RWPE1 (cell line): ENCODE measurements around the gene TTC14.
"Not testable (repeated sequence)": the region's sequence is repeated elsewhere in the genome, so short reads cannot be mapped to it uniquely, and the experiment has no call there.

ENCODE experiments used
- CTCF ChIA-PET: fragments of 350-600 bp; sonication (Branson Sonifier 250); formaldehyde crosslinking; extraction: SDS; loops from one replicate; lab custom pipeline; 2021; lab: Yijun Ruan, JAX
- POLR2A ChIA-PET: fragments of 400-600 bp; formaldehyde crosslinking; extraction: SDS; loops from one replicate; lab custom pipeline; 2020; ENCODE audit warnings: antibody characterized with exemption; ENCODE audit not compliant: low non-redundant PET; lab: Yijun Ruan, JAX
- DNase-seq: peaks from one replicate; pipeline ENCODE4 v3.0.0; 2012; ENCODE audit warnings: low spot score
- H3K27ac ChIP-seq: fragments of 450-650 bp; 2 replicates; pipeline ENCODE4 v1.5.1; 2017
- CTCF ChIP-seq: fragments of 450-650 bp; conservative IDR thresholded peaks from 2 replicates; pipeline ENCODE4 v1.5.1; 2017; ENCODE audit warnings: low read depth, mild to moderate bottlenecking

Gene TTC14

GRCh38 chr3:180575571-180575970, 26.4 kb upstream of the TTC14 start:
- DNase-seq: no peak
- CTCF ChIA-PET: no interaction called here
- TF ChIP-seq CTCF: no peak
- POLR2A ChIA-PET: no interaction called here
- H3K27ac ChIP-seq: no peak overlapping the region

- POLR2A ChIA-PET: no interaction called here
- no peak overlapping the region for H3K27ac ChIP-seq
- CTCF ChIA-PET: no interaction called here
- TF ChIP-seq CTCF: no peak
- no peak for DNase-seq
Observed at GRCh38 chr3:180580934-180581333, 21.0 kb upstream of the TTC14 start.

- ChIA-PET POLR2A (no interaction called here), CTCF (no interaction called here)
- no peak for TF ChIP-seq CTCF
- DNase-seq: no peak
- H3K27ac ChIP-seq: no peak overlapping the region
Observed at GRCh38 chr3:180590396-180590795, 11.6 kb upstream of the TTC14 start.

- DNase-seq, CTCF ChIA-PET: not testable (repeated sequence)
Observed at GRCh38 chr3:180593631-180594030, 8.3 kb upstream of the TTC14 start.

GRCh38 chr3:180594631-180595558, 7.1 kb upstream of the TTC14 start:
- TF ChIP-seq CTCF: peak; percentile 54
- H3K27ac ChIP-seq: no peak overlapping the region
- ChIA-PET POLR2A (no interaction called here), CTCF (interaction anchor here (0.6 to 1.0 kb wide), 11 partner anchors 10 to 1817 kb away, joined by 3 to 12 read pairs (median 3); no protein-coding TSS in a partner anchor)
- DNase-seq: peak; percentile 32

More at GRCh38 chr3:180593631-180594030, 8.3 kb upstream of the TTC14 start:
- H3K27ac ChIP-seq, POLR2A ChIA-PET: not testable (repeated sequence)

GRCh38 chr3:180595559-180595935, 6.4 kb upstream of the TTC14 start:
- no peak for TF ChIP-seq CTCF
- no peak for DNase-seq
- ChIA-PET POLR2A (no interaction called here), CTCF (interaction anchor here (0.6 to 1.0 kb wide), 10 partner anchors 11 to 1816 kb away, joined by 3 to 12 read pairs (median 3); no protein-coding TSS in a partner anchor)
- H3K27ac ChIP-seq: no peak overlapping the region

GRCh38 chr3:180600473-180600872, 1.5 kb upstream of the TTC14 start:
- no peak overlapping the region for H3K27ac ChIP-seq
- ChIA-PET POLR2A (interaction anchor here (0.6 kb wide), 1 partner anchor 352 kb away, joined by 5 read pairs; no protein-coding TSS in a partner anchor), CTCF (no interaction called here)
- no peak for DNase-seq
- no peak for TF ChIP-seq CTCF
